Osteoblast (primary cell): Measurements from ENCODE around the gene IL1RAPL1. TPM values are rescaled to one million over a fixed set of nuclear protein-coding genes. Genes with fewer than 3 reads are reported as not detected.

Experiments used
- DNase-seq: peaks from one replicate; pipeline ENCODE4 v3.0.0; 2011; ENCODE audit warnings: low spot score, mixed read lengths; ENCODE audit not compliant: insufficient read length; ENCODE audit errors: missing footprints
- H2AFZ ChIP-seq: 2 replicates; pipeline ENCODE4 v1.6.0; 2011; ENCODE audit warnings: mild to moderate bottlenecking, low read length
- H3K27ac ChIP-seq: 2 replicates; pipeline ENCODE4 v1.5.1; 2011; ENCODE audit warnings: mild to moderate bottlenecking, low read depth, low read length, moderate library complexity
- H3K27me3 ChIP-seq: 2 replicates; pipeline ENCODE4 v1.6.0; 2012; ENCODE audit warnings: mild to moderate bottlenecking, control low read depth, inconsistent platforms, low read length, moderate library complexity; ENCODE audit not compliant: insufficient read depth
- H3K36me3 ChIP-seq: 2 replicates; pipeline ENCODE4 v1.5.1; 2011; ENCODE audit warnings: mild to moderate bottlenecking, low read length, control low read depth, moderate library complexity; ENCODE audit not compliant: insufficient read depth
- H3K4me1 ChIP-seq: 2 replicates; pipeline ENCODE4 v1.5.1; 2011; ENCODE audit warnings: mild to moderate bottlenecking, low read length, control low read depth, moderate library complexity; ENCODE audit not compliant: insufficient read depth
- H3K4me2 ChIP-seq: 2 replicates; pipeline ENCODE4 v1.6.0; 2011; ENCODE audit warnings: mild to moderate bottlenecking, low read length; ENCODE audit not compliant: insufficient read depth
- H3K4me3 ChIP-seq: fragments of 200-600 bp; sonication (generic); 3 replicates; pipeline ENCODE4 v1.5.1; 2012; ENCODE audit warnings: mild to moderate bottlenecking, low read length, inconsistent platforms; ENCODE audit not compliant: insufficient read depth
- H3K79me2 ChIP-seq: 2 replicates; pipeline ENCODE4 v1.6.0; 2012; ENCODE audit warnings: mild to moderate bottlenecking, low read length, control low read depth, inconsistent platforms; ENCODE audit not compliant: insufficient read depth
- H3K9me3 ChIP-seq: 2 replicates; pipeline ENCODE4 v1.5.1; 2011; ENCODE audit warnings: low read depth, low read length, control low read depth
- H4K20me1 ChIP-seq: 2 replicates; pipeline ENCODE4 v1.6.0; 2012; ENCODE audit warnings: mild to moderate bottlenecking, low read length, control low read depth; ENCODE audit not compliant: insufficient read depth
- total RNA-seq: library from RNA; depleted of rRNA; stranded (reverse); fragments of >200 nt; gene quantifications from 2 replicates; pipeline ENCODE4 v1.2.3, GENCODE V29; 2012
- TF ChIP-seq, protein P1 (sequence below): IDR thresholded peaks from 2 replicates; pipeline ENCODE4 v1.5.1; 2011; ENCODE audit warnings: mild to moderate bottlenecking, low read depth, low read length, moderate library complexity; ENCODE audit errors: extremely low read depth

IL1RAPL1 gene
- total RNA-seq, 1 donor, result under 0.01 TPM

DNA sequence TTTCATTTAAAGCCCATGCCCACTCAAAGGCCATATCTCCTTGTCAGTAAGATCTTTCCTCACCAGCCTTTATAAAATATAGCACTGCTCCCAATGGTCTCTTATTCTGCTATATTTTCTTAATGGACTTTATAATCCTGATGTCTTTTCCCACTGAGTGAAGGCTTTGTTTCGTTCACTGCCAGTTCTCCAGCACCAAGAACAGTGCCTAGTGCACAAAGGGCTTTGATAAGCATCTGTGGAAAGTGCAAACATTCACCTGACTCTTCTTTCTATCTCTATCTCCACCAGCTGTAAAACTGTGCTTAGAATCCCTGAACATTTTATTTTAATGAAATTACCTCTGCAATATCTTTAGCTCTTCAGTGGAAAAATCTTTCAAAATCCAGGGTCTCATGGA, 1054.2 kb downstream of the IL1RAPL1 start:
- Histone ChIP-seq H2AFZ (no peak overlapping the region), H4K20me1 (no peaks in the 10 kb centered on the region), H3K27ac (no peak overlapping the region), H3K79me2 (no peaks in the 10 kb centered on the region), H3K4me3 (no peak overlapping the region), H3K36me3 (no peaks in the 10 kb centered on the region), H3K4me2 (no peak overlapping the region), H3K4me1 (no peaks in the 10 kb centered on the region), H3K9me3 (no peaks in the 10 kb centered on the region), H3K27me3 (no peaks in the 10 kb centered on the region)
- TF ChIP-seq, protein P1, sequence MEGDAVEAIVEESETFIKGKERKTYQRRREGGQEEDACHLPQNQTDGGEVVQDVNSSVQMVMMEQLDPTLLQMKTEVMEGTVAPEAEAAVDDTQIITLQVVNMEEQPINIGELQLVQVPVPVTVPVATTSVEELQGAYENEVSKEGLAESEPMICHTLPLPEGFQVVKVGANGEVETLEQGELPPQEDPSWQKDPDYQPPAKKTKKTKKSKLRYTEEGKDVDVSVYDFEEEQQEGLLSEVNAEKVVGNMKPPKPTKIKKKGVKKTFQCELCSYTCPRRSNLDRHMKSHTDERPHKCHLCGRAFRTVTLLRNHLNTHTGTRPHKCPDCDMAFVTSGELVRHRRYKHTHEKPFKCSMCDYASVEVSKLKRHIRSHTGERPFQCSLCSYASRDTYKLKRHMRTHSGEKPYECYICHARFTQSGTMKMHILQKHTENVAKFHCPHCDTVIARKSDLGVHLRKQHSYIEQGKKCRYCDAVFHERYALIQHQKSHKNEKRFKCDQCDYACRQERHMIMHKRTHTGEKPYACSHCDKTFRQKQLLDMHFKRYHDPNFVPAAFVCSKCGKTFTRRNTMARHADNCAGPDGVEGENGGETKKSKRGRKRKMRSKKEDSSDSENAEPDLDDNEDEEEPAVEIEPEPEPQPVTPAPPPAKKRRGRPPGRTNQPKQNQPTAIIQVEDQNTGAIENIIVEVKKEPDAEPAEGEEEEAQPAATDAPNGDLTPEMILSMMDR, result no peak
- DNase-seq, result no peak

DNA sequence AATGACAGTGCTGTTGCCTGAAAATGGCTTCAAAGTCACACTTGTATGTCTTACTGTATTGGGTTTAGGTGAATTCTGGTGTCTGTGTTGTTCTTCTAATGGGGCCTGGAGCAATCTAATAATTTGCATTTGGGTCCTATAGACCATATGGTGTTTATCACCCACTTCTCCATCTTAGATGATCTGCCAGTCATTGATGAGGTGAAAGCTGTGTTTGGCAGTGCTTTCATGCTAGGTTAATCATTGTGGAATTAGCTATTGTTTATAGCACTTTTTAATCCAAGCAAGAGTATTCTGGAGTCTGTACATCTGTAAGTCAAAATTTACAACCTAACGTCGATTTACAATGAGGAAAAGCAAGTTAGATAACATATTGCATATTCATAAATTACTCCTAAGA, 1055.9 kb downstream of the IL1RAPL1 start:
- Histone ChIP-seq H3K4me1 (no peaks in the 10 kb centered on the region), H3K27ac (no peak overlapping the region), H4K20me1 (no peaks in the 10 kb centered on the region), H3K9me3 (no peaks in the 10 kb centered on the region), H3K36me3 (no peaks in the 10 kb centered on the region), H3K27me3 (no peaks in the 10 kb centered on the region), H3K79me2 (no peaks in the 10 kb centered on the region), H2AFZ (no peak overlapping the region), H3K4me3 (no peak overlapping the region), H3K4me2 (no peak overlapping the region)
- DNase-seq, result no peak
- TF ChIP-seq, protein P1, result no peak

DNA sequence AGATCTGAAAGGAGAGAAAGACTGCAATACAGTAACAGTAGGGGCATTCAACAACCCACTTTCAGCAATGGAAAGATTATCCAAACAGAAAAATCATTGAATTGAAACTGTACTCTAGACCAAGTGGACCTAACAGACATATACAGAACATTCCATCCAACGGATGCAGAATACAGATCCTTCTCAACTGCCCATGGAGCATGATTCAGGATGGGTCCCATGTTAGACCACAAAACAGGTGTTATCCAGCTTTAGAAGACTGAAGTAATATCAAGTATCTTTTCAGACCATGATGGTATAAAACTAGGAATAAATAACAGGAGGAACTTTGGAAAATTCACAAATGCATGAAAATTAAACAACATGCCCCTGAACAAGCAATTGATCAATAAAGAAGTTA, 1060.9 kb downstream of the IL1RAPL1 start:
- H3K4me1 ChIP-seq, result peaks cover 7% of the 10 kb centered on the region
- no peaks in the 10 kb centered on the region for H3K27me3 ChIP-seq
- TF ChIP-seq, protein P1, result no peak
- no peak overlapping the region for H3K27ac ChIP-seq
- no peak overlapping the region for H3K4me3 ChIP-seq
- no peaks in the 10 kb centered on the region for H4K20me1 ChIP-seq
- H2AFZ ChIP-seq, result peak overlapping the region; percentile 18
- DNase-seq, result no peak
- no peaks in the 10 kb centered on the region for H3K9me3 ChIP-seq
- H3K36me3 ChIP-seq, result no peaks in the 10 kb centered on the region
- H3K4me2 ChIP-seq, result no peak overlapping the region
- no peaks in the 10 kb centered on the region for H3K79me2 ChIP-seq

DNA sequence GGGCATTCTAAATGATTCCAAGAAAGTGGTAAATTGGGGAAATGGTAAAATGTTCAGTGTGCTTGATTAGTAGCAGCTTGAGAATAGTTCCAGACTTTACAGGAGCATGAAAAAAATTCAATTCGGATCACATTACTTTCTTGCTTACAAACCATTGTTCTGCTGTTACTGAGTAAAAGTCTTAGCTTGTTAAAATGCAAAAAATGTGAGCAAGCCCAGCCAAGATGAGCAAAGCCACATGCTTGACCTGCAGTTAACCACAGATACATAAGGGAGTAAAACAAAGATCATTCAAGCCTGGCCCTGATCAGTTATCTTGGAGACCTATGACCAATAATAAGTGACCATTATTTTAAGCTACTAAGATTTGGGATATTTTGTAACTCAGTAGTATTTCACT, 1065.2 kb downstream of the IL1RAPL1 start:
- Histone ChIP-seq H3K9me3 (no peaks in the 10 kb centered on the region), H3K27me3 (no peaks in the 10 kb centered on the region), H2AFZ (no peak overlapping the region), H3K4me1 (peaks cover 7% of the 10 kb centered on the region), H3K4me3 (no peak overlapping the region), H3K27ac (no peak overlapping the region), H3K4me2 (peak overlapping the region; percentile 30), H3K36me3 (no peaks in the 10 kb centered on the region), H4K20me1 (no peaks in the 10 kb centered on the region), H3K79me2 (no peaks in the 10 kb centered on the region)
- DNase-seq, result peak; percentile 6
- TF ChIP-seq, protein P1, result no peak
